Stimulated activated CD4-positive, alpha-beta T cell treated with anti-CD3 and anti-CD28 coated beads, Interleukin-1b, Interleukin-23, amount 100 ng/mL, for 4 hours (primary cell): ENCODE results near the gene TCF20.

Experiments used
- DNase-seq, 2 donors: peaks; one replicate each; pipeline ENCODE4 v3.0.0-alpha.2; 2020; ENCODE audit warnings: low read depth in 2 of 2

TCF20 gene

DNA sequence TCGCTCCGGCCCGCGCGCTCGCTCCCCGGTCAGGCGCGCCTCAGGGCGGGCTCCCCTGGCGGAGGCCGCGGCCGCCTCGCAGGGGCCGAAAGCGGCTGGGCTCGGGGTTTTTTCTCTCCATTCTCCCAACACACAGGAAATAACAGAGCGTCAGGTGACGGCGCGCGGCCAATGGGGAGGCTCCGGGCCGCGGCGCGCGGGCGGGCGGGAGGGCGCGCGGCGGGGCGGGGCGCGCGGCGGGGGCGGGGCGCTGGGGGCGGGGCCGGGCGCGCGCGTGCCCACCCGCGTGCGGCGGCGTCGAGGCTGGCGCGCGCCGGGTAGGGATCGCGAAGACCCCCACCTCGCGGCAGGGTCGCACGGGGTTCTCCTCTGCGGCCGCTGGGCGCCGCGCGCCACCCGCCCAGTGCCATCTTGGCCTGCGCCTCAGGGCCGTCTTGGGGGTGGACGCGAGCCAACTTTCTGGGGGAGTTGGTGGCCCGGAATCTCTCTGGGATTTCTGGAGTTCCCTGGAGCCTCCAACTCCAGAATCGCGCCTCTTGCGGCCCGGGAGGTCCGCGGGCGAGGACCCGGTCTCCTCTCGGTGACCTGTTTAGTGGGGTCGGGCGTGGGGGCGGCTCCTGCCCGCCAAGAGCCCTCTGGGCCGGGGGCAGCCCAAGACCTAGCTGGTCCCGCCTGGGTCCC lies at the start of gene TCF20:
Gene TCF20, minus strand, starts transcription at position 144 of the 681 bp plus-strand sequence. CDS start 55,348 bp downstream, outside the sequence.
- DNase-seq = peak; percentile 67 to 75

GRCh38 chr22:42319386-42319785 lies 48.9 kb upstream of the TCF20 start:
- DNase-seq = no peak

DNA sequence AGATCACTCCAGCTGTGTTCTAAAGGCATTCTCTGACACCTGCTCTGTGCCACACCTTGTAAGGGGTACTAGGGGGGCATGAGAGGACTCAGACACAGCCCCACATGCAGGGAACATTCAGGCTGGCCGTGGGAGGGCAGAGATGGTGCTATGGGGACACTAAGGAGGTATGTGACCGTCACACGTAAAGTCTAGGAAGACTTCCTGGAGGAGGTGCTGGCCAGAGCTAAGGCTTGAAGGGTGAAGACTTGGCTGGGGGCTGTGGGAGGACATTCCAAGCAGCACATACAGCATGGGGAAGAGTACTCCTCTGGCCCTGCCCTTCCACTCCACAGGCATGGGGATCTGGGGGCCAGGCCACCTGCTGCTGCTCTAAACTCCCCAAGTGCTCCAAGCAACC lies 48.5 kb upstream of the TCF20 start:
- no peak for DNase-seq

- DNase-seq = no peak
Observed at GRCh38 chr22:42317691-42318547, 47.5 kb upstream of the TCF20 start.

DNA sequence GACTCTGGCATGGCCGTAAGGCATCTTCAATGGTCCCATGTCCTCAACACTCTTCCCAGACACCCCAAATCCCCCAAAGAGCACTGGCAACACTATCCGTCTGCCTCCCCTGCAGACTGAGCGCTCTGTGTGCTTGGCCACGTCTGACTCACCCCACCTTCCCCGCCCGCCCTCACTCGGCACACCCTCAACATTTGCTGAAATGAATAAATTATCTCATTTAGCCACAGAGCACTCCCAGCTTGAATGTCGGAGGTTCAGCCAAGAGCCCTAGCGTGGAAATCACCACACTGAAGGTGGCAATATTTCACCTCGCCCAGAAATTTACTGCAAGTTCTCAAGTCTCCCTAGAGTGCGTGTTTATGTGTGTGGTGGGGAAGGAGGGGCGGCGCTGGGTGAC lies 46.6 kb upstream of the TCF20 start:
- peak in 1 of 2 donors; percentile 42 for DNase-seq

DNA sequence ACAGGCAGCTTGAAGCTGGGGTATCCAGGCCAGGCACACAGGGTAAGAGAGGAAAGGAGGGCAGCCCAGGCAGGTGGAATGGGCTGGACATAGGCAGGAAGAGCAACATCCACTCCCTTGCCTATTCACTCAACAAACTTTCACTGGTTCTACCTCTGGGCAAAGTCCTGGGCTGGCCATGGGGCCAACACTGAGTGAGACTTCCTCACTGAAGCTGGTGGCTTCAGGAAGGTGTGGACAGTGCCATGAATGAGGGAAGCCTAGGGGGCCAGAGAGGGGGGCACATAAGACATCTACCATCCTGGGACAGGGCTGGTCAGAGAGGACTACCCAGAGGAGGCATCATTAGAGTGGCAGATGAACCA lies 44.9 kb upstream of the TCF20 start:
- no peak for DNase-seq

GRCh38 chr22:42314709-42315391 lies 44.4 kb upstream of the TCF20 start:
- DNase-seq = no peak

- DNase-seq = no peak
Observed at GRCh38 chr22:42313804-42314581, 43.5 kb upstream of the TCF20 start.

- DNase-seq = no peak
Observed at GRCh38 chr22:42313204-42313603, 42.8 kb upstream of the TCF20 start.

DNA sequence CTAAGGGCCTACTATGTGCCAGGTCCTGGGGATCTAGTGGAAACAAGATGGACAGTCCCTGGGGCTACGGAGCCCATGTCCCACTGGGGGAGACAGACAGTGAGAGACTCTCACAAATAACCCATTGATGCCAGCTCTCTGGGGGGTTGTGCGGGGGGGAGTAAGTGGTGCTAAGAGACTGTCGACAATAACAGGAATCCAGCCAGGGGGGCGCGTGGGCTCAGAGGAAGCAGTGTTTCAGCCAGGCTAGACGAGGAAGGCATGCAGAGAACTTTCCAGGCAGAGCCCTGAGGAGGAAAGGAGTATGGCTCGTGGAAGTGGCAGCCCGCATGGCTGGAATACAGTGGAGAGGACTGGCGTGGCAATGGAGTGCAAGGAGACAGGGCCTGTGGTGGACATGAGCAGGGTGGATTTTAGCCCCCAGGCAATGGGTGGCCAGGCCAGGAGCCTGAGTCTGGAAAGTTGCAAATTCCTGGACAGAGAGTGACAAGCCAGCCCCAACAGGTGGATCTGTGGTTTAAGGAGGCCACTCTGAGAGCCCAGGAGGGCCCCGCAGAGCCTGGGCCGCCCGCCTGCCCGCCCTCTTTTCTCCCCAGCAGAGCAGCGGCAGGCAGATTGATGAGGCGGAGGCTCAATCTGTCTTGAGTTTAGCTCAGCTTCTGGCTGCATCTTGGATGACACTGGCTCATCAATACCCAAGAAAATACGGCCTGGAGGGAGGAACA lies 40.0 kb upstream of the TCF20 start:
- no peak for DNase-seq

DNA sequence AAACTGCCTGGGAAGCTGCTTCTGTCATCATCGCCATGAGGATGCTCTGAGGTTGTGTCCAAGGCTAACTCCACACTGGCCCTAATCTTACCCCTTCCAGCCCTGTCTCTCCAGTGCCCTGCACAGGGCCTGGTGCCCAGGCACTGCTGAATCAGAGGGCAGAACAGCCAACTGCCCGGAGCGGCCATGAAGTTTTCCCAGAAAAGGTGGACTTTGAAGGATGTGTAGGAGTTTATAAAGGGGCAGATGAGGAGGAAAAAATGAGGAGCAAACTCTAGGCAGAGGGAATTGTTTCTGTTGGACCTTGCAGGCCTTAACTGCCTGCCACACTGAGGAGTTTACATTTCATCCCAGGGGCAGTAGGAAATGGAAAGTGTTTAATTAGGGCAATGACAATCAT lies 39.4 kb upstream of the TCF20 start:
- DNase-seq = no peak

DNA sequence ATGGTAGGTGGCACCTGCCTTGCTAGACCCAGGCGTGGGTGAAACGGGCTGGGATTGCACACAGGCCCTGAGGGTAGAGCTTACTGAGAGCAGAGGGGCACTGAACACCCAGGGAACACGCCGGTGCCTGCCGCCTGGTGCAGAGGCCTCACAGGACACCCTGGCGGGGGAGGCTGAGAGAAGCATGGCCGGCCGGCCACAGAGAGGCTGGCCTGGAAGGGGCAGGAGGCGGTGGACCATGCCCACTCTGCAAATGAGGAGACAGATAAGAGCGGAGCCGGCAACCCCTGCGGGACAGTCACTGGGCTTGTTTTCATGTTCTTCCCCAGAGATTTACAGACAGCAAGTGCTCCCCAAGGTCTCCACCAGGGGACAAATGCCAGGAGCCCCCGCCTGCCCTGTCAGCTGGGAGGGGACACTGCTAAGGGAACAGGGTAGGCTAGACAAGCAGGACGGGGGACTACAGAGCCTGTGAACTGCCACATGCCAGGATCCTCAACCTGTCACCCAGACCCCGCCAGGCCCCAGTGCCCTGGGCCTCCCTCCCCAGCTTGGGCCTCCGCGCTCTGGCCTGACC lies 38.5 kb upstream of the TCF20 start:
- DNase-seq = no peak

- DNase-seq = no peak
Observed at GRCh38 chr22:42307806-42308563, 37.5 kb upstream of the TCF20 start.

DNA sequence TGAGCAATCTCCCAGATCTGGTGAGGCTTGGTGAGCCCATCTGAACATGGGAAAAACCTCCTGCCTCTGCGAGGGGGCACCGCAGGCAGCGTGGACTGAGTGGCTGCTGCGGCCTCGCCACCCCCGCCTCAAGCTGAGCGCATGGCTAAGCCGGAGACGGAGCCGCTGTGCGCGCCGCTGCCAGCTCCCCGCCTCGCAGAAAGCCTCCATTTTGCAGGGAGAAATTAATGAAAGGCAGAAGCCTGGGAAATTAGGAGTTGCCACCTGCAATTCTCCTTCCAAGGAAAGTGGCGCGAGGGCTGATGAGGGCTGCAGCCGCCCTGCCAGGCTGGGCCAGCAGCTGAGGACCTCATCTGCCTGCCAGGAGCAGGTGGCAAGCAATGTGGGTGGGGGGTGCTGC lies 35.6 kb upstream of the TCF20 start:
- DNase-seq = no peak

DNA sequence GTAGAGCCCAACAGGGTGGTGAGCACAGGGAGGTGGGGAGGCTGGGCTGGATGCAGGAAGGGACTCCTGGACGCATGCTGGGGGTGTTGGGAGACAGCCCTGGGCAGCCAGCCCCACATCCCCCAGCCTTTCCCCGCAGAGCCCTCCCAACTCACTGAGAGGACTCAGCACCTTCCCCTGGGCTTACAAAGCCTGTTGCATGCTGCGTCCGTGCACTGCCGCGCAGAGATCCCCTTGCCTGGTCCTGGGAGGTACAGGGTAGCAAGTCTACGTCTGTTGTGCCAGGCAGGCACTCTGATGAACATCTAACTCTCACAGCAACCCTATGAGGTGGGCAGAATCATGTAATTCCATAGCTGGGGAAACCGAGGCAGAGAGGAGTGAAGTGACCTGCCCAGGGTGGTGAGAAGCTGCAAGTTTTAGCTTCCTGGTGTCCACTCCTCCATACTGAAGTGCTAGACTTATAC lies 33.9 kb upstream of the TCF20 start:
- DNase-seq = no peak

- no peak for DNase-seq
Observed at GRCh38 chr22:42303396-42304323, 33.2 kb upstream of the TCF20 start.

- no peak for DNase-seq
Observed at GRCh38 chr22:42301742-42302102, 31.3 kb upstream of the TCF20 start.

DNA sequence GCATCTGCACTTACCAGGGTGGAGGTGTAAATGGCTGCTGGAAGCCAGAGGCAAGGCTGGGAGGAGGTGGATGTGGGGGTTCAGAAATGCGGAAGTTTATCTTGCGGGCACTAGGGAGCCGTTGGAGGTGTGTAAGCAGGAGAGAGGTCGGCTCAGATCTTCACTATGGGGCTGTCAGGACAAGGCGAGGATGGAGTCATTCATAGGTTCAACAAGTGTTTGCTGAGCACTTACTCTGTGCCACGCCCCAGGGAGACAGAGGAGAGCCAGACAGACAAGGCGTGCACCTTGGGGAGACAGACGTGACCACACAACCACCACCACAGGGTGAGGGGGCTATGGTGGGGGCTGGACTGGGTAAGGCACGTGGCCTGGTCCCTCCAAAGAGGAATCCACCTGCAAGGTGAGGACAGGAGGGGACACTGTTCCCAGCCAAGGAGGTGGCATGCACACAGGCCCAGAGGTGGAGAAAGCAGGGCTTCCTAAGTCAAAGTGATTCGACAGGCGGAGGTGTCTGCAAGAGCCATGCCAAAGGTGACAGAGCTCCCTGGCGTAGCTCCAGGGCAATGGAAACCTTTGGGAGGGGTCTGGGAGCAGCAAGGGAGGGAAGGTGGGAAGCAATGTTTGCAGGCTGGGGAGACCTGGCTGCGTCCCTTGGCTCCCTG lies 30.8 kb upstream of the TCF20 start:
- DNase-seq = no peak
